Cardiac septum (tissue), 1 donor: ENCODE measurements around the gene PKD1L1. TPM values are rescaled to one million over a fixed set of nuclear protein-coding genes. Genes with fewer than 3 reads are reported as not detected.

Source experiments
- DNase-seq: peaks from one replicate; pipeline ENCODE4 v3.0.0-alpha.2; 2020; ENCODE audit warnings: low spot score
- intact Hi-C: fragments of 100-400 bp; cut with DNase I; formaldehyde crosslinking; loops from one replicate; pipeline ENCODE4 v1.14.0; 2022
- total RNA-seq: library from RNA; stranded (reverse); fragmentation: NEBNext Ultra II Directional; extraction: Animal tissue kit (Norgen Biotek cat#: 25700); gene quantifications from one replicate; pipeline ENCODE4 v1.2.1, GENCODE V29; 2021
- donor health status: DM: no; HTN: no; CAD: no.

The PKD1L1 gene
- total RNA-seq, 1 donor from 2014 or later = 2.5 TPM

DNA sequence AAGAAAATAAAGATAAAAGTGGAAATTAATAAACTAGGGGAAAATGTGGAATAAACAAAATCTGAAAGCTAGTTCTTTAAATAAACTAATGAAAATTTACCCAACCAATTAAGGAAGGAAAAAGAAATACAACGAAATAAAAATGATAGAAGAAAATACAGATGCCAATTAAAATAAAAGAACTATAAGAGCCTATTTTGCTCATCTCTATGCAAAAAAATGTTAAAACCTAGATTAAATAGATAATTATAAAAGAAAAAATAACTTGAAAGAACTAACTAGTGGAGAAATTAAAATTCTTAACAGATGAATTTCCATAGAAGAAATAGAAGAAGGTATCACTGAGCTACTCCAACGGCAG lies 32.7 kb downstream of the PKD1L1 start:
- no peak for DNase-seq
- intact Hi-C loops = no loop called here

DNA sequence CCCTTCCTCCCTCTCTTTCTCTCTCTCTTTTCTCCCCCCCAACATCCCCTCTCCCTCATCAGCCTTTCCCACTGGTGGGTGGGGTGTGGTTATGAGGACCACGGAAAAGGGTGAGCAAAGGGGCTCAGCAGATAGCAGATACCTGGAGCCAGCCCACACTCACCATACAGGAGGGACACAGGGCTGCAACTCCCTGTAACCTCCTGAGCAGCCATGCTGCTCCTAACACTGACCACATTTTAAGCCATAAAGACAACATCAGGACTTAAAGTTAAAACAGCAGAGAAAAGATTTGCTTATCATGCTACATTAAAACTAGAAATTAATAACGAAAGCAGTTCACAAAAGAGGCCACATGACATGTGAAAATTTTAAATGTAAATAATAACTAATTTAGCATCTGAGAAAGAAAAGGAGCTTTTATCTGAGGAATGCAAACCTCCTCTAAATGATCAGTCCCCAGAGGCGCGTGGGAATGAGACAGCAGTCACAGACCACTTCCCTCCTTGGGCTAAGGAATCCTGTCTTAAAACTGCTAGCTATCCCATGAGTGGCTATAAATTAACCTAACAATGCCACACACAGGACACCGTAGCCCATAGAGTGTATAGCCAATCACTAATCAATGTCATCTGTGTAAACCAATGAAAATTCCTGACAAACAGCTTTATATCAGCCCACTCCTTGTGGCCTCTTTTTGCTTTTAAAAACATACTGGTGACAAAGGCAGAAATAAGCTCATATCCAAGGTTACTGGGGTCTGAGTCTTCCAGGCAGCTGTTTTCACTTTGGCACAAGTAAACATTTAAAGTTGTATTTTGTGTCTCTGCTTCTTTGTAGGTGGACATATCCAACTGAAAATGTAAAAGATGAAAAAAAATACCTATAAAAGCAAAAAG lies 33.3 kb downstream of the PKD1L1 start:
- intact Hi-C loops = no loop called here
- DNase-seq = no peak

DNA sequence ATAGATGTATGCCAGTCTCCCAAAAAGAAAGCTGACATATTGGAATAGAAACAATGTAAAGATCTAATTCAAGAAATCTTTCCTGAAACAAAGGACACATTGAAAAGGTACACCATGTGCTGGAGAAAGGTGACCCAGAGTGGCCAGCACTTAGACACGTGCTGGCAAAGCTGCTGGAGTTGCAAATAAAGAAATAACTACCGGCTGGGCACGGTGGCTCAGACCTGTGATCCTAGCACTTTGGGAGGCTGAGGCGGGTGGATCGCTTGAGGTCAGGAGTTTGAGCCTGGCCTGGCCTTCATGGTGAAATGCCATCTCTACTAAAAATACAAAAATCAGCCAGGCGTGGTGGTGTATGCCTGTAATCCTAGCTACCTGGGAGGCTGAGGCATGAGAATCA lies 35.9 kb downstream of the PKD1L1 start:
- DNase-seq = no peak
- intact Hi-C loops = no loop called here

DNA sequence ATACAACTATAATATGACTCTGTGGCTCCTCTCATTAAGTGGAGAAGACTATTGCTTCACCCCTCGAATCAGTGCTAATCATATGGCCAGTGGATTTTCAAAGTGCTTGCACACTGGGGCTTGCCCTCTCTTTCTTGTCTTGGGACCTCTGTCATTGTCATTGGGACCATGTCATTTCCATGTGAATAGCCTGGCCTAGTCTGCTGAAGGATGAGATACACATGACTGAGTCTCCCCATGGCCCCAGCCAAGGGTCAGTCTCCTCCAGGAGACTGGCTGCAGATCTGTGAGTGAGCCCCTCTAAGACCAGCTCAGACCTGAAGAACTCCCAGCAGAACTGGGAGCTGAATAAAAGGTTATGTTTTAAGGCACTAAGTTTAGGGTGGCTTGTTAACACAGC lies 39.5 kb downstream of the PKD1L1 start:
- no peak for DNase-seq
- intact Hi-C loops = no loop called here

DNA sequence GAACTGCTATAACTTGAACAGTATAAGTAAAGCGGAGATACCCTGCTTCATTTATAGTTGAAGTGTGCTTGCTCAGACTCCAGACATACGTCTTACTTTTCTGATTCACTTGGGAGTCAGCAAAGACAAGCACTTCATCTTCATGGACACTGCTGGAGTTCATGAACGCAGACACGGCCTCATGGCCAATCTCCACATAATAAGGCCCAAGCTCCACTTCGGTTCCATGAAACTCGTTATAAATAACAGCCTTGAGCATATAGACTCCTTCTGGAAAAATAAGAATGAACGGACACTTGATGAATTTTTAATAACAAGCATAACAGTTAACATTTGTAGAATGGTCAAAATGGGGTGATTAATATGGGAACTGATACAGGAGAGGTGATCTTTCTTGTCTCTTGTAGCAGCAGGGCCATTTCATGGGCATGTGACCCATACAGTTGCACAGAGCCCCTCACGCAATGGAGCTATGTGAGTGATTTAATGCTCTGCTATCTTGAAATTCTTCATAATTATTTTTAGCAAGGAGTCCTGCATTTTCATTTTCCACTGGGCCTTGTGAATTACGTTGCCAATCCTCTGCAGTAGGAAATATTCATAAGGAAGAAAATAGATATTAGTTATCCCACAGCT lies 40.2 kb downstream of the PKD1L1 start:
- intact Hi-C loops = no loop called here
- no peak for DNase-seq

DNA sequence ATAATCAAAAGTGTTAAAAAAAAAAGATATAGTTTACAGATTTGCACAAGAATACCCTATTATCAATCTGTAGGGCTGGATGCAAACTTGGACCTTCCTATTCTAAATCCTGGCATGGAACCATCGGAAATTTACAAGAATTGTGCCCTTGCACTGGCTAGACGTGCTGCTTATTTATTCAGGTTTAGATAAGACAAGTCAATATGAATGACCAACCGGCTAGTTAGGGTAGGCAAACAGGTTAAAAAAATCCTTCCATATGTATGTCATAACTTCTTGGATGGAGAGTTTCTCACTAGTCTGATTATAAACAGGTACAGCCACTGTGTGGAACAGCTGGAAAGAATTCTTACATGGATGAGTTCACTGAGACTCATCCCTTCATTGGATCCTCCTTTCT lies 41.4 kb downstream of the PKD1L1 start:
- intact Hi-C loops = no loop called here
- no peak for DNase-seq

DNA sequence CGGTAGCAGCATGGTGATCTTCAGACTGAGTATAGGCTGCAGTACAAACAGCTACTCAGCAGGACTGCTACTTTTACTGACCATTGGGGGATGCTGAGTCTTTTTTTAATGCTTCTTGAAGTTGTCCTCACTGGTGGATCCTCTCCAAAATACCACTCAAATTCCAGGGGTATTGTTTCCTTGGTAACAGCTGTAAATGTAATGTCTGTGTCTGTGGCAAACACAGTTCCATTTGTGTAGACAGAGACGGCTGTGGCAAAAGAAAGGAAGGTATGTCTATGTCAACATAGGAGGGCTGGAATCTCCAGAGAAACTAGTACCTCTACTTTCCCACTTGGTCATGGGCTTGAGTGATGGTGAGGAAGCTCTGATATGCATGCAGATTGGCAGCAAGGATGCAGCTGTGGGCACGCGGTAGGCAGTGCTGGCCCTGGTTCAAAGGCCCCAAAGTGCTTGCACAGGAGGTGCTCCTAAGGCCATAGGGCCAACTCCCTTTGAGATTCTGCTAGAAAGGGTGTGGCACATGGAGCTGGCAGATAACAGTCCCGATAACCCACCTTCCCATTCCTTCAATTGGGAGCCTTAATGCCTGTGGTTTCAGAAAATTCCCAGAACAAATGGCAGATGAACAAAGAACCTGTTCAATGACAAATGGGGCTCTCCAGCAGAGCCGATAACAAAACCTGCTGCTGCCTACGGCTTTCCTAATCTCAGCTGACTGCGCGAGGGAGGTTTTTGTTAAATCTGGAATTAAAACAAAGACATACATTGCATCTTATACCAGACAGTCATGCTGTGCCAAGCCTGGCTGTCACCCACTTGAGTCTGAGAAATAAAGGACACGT lies 43.0 kb downstream of the PKD1L1 start:
- DNase-seq = no peak
- intact Hi-C loops = no loop called here

DNA sequence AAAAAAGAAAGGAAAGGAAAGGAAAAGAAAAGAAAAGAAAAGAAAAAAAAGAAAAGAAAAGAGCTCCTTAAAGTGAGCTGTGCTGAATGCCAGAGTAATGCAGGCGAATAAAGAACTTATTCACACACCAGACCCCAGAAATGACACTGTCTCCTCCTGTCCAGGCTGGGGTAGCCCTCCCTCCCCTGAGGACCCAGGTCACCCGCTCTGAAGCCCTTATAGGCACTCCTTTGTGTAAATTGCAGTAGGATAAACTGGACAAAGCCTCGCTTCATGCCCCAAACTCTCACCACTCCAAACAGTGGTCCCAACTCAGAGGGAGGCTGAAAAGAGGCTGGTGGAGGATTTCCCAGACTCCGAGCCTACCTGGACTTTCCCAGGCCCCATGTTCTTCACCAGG lies 46.3 kb downstream of the PKD1L1 start:
- no peak for DNase-seq
- intact Hi-C loops = no loop called here

DNA sequence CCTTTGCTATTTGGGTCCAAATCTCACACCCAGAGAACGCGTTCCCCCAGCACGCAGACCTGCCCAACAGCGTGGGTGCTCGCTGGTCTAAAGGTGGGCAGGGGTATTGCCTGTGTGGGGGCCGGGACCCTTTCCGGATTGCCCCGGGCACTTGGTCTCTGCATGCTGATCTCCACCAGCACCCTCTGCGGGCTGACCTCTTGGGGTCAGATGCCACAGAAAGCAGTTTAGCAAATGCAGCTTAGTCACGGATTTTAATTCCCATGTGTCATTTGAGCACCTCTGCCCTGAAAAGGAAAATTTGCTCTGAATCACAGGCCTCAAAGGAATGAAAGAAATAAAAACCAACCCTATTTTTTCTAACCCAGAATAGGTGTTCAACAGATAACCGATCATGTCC lies 46.7 kb downstream of the PKD1L1 start:
- intact Hi-C loops = no loop called here
- DNase-seq = no peak

DNA sequence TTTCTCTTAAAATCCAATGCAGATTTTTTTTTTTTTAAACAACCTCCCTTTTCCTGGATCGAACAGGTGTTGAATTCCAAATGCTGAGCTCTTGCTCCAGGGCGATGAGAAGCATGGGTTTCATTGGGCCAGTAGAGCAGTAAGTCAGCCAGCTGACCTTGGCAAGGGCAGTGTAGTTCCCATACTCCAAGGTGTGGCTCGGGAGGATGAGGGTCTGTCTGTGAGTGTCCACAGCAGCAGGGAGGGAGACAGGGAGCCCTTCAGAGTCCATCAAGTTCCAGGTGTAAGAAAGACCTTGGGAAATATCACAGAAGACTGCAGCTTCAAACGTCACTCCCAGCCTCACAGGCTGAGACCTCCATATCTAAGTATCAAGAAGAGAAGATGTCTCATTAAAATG lies 50.4 kb downstream of the PKD1L1 start:
- no peak for DNase-seq
- intact Hi-C loops = no loop called here

DNA sequence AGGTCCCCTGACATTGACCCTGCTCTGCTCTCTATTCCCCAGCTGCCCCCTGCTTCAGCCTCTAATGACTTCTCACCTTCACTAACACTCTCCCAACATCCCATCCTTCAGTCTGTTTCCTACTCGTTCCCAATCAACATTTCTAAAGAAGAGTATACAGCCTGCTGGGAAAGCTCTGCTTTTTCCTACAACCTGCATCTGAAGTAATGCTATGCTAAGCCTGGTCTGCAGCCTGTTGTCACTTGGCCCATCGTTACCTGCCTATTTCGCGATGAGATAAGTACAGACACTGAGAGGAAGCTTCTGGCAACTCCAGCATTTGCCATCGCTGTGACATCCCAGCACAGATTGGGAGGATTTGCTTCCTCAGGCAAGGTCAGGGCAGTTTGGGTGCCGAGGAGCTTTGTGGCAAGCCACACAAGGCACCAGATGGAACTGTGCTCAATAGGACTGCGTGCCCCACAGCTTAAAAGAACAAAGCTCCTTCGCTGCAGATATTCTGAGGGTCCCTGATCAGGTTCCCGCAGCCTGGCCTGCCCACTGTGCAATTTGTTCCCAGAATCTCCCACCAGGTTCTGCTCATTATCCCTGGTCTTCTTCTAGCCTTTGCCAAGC lies 51.4 kb downstream of the PKD1L1 start:
- no peak for DNase-seq

DNA sequence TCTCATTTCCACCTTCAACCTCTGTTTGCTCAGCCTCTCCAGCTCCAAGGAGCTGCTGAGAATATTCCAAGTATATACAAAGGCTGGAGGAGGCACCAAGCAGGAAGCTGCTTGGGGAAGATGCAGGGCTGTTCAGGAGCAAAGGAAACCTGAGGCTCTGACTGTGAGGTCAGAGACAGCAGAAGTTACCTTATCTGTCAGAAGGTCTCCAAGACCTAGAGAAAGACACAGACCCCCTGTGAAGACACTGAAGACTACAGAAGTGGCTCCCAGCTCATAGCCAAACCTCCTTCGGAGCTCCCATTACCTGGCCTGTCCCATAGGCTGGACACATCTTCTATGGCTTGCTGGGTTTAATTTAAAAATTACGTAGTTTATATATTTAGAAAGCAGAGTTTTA lies 53.2 kb downstream of the PKD1L1 start:
- no peak for DNase-seq
- intact Hi-C loops = no loop called here

More for the DNA sequence above, 51.4 kb downstream of the PKD1L1 start:
- intact Hi-C loops = no loop called here

DNA sequence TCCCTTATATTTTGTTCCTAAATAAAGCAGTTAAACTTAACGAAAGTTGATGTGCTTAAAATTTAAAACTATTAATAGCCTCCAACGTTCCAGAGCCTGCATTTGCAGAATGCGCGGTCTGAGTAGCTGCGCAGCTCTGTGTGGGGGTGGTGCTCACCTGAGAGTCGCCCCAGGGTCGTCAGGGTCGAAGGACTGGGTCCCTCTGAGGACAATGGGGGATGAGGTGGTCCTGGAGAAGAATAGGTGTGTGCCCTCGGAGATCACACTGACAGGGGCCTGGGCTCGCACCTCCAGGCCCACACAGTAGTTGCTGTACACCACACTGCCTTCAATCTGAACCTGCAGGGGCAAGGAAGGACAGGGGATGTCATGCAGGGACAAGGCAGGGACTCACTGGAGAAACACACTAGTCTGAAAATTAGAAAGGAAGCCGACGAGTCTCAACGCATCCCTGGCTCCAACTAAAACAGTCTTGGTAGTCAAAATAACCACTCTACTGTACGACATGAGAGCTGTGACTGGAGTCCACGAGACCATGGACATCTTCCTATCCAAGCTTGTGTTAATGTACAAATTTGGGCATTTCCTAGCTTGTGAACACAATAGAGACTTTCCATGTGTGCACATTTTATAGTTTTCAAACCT lies 54.4 kb downstream of the PKD1L1 start:
- no peak for DNase-seq
- intact Hi-C loops = no loop called here

DNA sequence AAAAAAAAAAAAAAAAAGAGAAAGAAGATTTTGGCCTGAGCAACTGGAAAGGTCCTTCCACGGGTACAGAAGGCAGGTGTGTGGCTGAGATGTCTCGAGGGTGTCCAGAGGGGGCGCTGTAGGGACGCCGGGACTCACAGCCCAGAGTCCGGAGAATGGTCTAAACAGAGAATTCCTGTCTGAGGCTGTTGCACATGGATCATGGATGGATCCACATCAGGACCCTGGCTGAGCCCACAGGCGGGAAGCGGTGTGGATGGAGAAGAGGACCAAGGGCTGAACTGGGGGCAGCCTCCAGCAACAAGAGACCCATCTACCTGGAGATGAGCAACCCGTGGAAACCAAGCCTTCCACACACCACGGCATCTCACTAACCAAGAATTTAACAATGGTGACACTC lies 55.0 kb downstream of the PKD1L1 start:
- intact Hi-C loops = no loop called here
- no peak for DNase-seq

DNA sequence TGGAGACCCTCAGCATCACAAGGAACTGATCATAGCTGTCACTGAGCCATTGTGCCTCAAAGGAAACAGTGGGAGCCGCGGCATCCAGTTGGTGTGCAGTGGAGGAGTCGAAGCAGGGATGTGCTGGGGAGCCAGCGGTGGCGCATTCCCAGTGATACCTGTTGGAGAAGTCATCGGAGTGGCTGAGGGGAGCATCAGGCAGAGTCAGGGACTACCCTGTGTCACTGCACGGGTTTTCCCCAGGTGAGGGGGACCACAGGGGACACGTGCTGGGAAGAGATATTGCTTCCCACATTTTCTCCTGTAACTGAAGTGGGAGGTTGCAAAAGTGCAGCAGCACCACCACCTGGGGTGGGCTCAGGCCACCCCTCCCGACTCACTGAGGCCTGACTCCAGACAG lies 57.7 kb downstream of the PKD1L1 start:
- intact Hi-C loops = no loop called here
- DNase-seq = no peak

DNA sequence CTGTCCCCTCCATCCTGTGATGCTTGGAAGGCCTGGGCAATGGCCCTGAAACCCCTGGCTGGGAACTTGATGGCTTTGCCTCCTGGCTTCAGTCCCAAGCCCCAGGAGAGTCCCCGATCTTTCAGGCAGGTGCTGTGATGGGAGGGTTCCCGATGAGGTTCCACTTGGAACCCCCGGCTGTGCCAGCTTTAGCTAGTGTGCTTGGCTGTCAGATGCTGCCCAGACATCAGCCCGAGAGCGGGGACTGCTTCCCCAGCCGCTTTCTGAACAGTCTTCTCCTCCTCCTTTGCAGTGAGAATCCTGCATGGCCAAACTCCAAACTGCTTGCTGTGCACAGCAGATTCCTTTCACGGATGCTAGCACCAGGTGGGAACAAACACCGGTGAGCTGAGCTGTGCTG lies 58.1 kb downstream of the PKD1L1 start:
- intact Hi-C loops = no loop called here
- DNase-seq = no peak

DNA sequence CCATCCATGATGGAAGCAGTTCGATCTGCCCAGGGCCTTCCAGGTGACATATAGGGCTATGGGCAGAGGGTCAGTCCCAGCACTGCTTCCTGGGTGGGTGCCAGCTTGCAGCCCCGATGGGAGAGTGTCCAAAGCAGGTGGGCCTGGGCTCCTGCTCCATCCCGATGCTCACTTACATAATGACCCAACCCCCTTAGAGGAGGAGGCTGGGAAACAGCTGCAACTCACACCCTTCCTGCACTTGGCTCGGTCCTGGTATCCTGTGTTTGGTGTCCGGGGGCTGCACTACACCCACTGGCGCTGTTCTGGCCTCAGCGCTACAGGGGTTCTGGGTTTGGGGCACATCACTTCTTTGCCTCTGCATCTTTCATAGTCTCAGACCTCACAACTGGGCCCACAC lies 58.5 kb downstream of the PKD1L1 start:
- no peak for DNase-seq
- intact Hi-C loops = no loop called here

DNA sequence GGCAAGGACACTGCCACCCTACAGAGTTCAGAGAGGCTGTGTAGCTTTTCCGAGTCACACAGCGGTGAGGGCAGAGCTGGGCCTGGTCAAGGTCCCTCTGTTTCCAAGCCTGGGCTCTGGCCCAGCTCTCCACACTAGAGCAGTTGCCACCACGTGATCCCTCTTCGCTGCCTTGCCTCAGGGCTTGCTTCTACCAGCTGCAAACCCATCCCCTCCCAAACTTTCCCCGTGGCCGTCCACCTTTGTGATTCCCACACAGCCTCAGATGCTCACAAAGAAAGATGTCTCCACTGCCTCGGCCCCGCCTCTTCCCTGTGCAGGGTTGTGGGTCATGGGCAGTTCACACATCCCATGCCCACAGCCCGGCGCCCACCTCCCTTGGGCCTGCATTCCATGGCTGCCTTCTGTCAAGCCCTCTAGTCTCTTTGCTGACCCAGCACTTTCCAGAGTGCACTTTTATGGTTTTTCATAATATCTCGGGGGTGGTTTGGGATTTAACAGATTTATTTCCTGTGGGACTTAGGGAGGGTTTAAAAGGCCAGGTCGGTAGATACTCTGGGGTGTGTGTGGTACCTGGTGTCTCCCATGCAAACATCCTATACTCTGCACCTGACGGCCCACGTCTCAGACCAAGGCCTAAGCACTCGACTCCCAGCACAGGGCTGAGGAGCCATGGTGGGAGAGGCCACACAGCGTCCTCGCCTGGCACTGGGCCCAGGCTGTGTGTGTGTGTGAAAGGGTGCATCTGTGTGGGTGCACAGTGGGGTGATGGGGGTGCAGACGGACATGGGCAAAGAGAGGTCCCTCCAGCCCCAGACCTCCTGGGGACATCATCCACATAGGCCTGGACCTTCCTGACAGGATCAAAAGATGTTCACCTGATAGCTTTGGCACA lies 59.6 kb downstream of the PKD1L1 start:
- no peak for DNase-seq
- intact Hi-C loops = no loop called here
